ENCODE measurements around the gene HAVCR1.
"Not testable (repeated sequence)": the region's sequence is repeated elsewhere in the genome, so short reads cannot be mapped to it uniquely, and the experiment has no call there.

The HAVCR1 gene

GRCh38 chr5:157059093-157059539 lies at the start of gene HAVCR1:
Gene HAVCR1, minus strand, starts transcription at chr5:157059116. Its CDS starts 1,173 bp downstream, at chr5:157057943.
- DNase-seq (ENCODE audit: low read depth), result no peak

GRCh38 chr5:157107508-157107907 lies 48.6 kb upstream of the HAVCR1 start:
- no peak for DNase-seq (ENCODE audit: low read depth)

DNA sequence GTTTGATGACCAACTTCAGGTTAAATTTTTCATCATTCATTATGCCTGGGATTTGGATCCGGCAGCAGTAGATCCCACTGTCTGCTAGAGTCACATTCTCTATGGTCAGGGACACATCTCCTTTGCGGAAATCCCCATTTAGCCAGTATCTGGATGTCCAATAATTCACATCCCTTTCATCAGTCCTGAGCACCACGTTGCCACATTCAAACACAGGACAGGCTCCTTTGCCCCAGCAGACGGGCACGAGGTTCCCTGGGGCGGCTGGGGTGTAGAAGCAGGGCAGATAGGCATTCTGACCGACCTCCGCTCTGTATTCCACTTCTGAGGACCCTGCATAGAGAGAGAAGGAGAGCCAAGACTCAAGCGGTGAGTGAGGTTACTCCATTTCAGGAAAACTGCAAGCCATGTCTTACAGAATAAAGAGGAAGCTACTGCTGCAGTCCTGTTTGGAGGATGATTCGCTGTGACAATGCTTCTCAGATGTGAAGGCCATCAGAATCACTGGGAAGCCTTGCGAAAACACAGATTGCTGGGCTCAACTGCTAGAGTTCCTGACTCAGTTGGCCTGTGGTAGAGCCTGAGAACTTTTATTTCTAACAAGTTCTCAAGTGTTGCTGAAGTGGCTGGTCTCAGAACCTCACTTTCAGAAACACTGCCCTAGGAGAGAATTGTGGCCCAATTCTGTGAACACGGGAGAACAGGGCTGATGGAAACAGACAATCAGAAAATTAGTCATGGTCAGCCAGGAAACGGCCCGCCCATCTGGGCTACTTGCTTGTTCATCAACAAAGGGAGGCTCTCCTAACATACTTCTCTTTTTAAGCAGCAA lies 47.9 kb upstream of the HAVCR1 start:
- no peak for DNase-seq (ENCODE audit: low read depth)

GRCh38 chr5:157100140-157100679 lies 41.3 kb upstream of the HAVCR1 start:
- no peak for DNase-seq (ENCODE audit: low read depth)

DNA sequence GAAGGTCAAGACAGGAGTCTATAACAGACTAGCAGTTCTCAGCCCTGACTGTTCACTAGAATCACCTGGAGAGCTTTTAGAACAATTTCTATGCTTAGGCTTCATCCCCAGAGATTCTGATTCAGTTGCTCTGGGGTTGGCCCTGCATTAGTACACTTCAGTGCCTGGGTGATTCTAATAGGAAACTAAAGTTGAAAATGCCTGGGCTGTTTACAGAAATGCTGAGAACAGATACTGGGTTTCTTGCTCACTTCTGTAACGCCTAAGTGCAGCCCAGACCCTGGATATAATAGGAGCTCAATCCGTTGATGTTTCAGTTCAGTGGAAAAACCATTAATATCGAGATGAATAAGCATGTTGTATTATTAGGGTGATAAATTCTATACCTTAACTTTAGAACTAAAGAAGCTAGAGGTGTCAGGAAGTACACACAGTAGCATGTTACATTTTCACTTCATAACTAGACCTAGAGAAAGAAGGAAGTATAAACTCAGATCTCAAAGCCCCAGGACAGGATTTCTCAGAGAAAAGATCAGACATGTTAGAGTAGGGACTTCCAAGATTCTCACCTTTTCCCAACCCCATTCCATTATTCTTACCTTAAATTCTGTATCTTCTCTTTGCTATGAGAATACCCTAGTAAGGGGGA lies 29.6 kb upstream of the HAVCR1 start:
- DNase-seq (ENCODE audit: low read depth), result no peak

- DNase-seq (ENCODE audit: low read depth), result no peak
Observed at GRCh38 chr5:157086751-157087359, 27.9 kb upstream of the HAVCR1 start.

DNA sequence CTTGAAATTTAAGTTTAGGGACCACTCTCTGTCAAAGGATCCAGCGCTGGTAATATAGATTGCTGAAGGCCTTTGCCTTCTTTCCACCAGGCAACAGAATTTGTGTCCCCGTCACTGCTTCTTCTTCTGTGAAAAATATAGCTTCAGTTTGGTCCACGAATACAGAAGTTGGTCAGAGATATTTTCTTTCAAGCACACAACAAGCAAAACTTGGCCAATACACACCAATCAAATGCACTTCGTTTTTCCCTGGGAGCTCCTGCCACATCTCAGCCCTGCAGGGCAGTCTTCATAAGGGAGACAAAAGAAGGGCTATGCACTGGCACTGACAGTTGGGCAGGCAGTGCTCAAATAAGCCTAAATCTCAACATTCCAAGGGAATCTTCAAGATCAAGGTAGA lies 27.0 kb upstream of the HAVCR1 start:
- no peak for DNase-seq (ENCODE audit: low read depth)

DNA sequence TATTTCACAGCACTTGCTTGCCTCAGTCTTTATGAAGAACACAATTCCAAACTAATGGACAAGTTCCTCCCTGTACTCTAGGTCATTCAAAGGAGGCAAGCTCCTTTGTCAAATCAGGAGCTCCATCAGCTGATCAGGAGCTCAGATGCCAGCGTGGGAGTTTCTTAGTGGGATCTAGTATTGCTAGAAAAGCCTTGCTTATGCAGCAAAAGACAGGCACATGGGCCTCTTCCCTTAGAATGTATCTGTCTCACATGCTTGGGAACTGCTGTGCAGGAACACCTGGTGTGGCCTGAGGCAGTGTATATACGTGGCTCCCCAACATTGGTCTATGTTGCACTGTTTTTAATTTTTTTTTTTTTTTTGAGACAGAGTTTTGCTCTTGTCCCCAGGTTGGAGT lies 21.4 kb upstream of the HAVCR1 start:
- no peak for DNase-seq (ENCODE audit: low read depth)

- DNase-seq (ENCODE audit: low read depth), result no peak
Observed at GRCh38 chr5:157076558-157076957, 17.6 kb upstream of the HAVCR1 start.

DNA sequence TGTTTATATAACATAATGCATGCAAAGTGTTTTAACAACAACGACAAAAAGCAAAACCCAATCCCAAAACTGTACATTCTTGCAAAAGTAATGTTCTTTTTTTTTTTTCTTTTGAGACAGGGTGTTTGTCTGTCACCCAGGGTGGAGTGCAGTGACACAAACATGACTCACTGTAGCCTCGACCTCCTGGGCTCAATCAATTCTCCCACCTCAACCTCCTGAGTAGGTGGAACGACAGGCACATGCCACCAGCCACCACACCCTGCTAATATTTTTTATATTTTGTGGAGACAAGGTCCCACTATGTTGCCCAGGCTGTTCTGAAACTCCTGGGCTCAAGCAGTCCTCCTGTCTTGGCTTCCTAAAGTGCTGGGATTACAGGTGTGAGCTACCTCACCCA lies 13.6 kb upstream of the HAVCR1 start:
- DNase-seq (ENCODE audit: low read depth), result no peak

DNA sequence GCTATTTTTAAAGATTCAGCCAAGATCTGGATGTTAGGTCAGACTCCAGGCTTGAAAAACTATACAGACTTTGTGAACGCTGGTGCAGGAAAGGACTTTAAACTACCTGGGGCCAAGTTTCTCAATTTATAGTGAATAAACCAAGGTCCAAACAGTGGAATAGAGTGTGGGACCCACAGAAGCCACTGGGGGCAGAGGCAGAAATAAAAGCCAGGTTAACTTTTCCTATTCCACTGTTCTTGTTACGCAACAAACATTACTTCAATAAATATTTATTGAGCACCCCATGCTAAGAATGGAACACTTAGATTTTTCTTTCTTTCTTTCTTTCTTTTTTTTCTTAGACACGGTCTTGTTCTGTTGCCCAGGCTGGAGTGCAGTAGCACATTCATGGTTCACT lies 11.0 kb upstream of the HAVCR1 start:
- no peak for DNase-seq (ENCODE audit: low read depth)

- DNase-seq (ENCODE audit: low read depth), result no peak
Observed at GRCh38 chr5:157068785-157069184, 9.9 kb upstream of the HAVCR1 start.

DNA sequence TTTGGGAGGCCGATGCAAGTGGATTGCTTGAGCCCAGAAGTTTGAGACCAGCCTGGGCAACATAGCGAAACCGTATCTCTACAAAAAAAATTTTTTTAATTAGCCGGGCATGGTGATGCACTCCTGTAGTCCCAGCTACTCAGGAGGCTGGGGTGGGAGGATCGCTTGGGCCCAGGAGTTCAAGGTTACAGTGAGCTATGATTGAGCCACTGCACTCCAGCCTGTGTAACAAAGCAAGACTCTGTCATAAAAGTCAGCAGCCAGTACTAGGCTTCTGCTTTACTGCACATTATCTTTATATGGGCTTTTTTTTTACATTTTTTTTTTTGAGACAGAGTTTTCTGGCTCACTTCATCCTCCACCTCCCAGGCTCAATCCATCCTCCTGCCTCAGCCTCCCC lies 9.4 kb upstream of the HAVCR1 start:
- DNase-seq (ENCODE audit: low read depth), result no peak

DNA sequence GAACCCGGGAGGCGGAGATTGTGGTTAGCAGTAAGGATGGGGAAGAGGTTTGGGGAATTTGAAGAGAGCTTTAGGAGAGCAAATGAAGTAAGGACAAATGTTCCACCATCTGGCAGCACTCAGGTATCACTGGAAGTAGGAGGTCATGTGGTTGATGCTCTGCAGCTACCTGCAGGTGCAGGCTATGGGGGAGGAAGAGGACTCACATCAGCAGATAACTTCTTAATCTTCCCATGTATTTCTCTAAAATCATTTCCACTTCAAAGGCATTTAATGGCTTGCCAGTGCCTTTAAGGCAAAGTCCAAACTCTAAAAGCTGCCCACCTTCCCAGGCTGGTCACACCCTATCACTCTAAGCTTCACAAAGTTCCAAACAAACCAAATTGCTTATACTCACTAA lies 8.1 kb upstream of the HAVCR1 start:
- no peak for DNase-seq (ENCODE audit: low read depth)

GRCh38 chr5:157066080-157066479 lies 7.2 kb upstream of the HAVCR1 start:
- DNase-seq (ENCODE audit: low read depth), result no peak

DNA sequence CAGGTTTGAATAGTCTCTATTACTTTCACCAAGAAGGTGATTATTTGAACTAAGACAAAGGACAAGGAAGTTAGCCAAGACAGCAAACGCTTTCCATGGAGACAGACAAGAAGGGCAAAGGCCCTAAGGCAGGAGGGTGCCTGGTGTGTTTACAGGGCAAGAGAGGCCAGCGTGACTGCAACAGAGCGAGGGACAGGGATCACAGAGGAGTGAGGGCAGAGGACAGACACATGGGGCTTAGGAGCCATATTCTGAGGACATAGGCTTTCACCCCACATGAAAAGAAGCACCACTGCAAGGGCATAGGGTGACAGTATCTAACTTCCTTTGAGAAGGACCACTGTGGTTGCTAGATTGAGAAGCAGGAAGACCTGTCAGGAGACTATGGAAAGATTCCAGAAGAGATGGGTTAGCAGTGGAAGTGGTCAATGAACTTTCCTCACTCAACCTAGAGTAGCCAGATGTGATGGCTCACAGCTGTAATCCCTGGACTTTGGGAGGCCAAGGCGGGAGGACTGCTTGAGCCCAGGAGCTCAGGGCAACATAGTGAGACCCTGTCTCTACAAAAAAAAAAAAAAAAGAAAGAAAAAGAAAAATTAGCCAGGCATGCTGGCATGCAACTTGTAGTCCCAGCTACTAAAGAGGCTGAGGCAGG lies 5.0 kb upstream of the HAVCR1 start:
- no peak for DNase-seq (ENCODE audit: low read depth)

- DNase-seq (ENCODE audit: low read depth), result no peak
Observed at GRCh38 chr5:157059891-157060290, 975 bp upstream of the HAVCR1 start.

GRCh38 chr5:157057459-157058370 lies 1.2 kb downstream of the HAVCR1 start:
- no peak for DNase-seq (ENCODE audit: low read depth)

DNA sequence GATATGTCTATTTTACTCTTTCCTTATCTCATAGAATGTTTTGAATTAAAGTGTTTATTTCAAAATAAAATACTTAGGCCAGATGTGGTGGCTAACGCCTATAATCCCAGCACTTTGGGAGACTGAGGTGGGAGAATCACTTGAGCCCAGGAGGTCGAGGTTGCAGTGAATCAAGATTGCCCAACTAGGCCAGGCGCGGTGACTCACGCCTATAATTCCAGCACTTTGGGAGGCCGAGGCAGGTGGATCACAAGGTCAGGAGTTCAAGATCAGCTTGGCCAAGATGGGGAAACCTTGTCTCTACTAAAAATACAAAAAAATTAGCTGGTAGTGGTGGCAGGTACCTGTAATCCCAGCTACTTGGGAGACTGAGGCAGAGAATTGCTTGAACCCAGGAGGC lies 2.1 kb downstream of the HAVCR1 start:
- DNase-seq (ENCODE audit: low read depth), result not testable (repeated sequence)

- DNase-seq (ENCODE audit: low read depth), result no peak
Observed at GRCh38 chr5:157051604-157052245, 7.2 kb downstream of the HAVCR1 start.

DNA sequence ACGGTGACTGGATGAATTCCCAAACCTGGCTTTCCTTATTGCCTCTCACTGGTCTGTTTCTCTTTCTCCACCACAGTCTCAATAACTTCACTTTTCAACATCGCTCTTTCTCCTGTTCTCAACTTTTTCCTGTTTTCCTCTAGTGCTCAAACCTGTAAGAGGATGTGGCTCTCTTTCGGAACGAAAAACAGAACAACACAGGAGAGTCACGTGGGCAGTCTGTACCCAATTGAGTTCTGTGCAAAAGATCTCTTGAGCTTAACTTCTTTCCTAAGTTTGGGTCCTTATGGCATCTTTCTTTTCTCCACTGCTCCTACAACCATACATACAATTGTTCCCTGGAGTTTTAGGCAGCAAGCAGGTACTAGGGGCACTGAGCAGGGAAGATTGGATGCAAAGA lies 8.9 kb downstream of the HAVCR1 start:
- no peak for DNase-seq (ENCODE audit: low read depth)

All from stimulated activated CD8-positive, alpha-beta memory T cell treated with anti-CD3 and anti-CD28 coated beads, Interleukin-12 subunit alpha, Interleukin-12 subunit beta, amount 100 ng/mL, for 1 hour (primary cell).